ENCODE results near the gene CCDC3.
A peak's percentile ranks its signal among the peaks of the same experiment; 100 is the strongest.

The CCDC3 gene

DNA sequence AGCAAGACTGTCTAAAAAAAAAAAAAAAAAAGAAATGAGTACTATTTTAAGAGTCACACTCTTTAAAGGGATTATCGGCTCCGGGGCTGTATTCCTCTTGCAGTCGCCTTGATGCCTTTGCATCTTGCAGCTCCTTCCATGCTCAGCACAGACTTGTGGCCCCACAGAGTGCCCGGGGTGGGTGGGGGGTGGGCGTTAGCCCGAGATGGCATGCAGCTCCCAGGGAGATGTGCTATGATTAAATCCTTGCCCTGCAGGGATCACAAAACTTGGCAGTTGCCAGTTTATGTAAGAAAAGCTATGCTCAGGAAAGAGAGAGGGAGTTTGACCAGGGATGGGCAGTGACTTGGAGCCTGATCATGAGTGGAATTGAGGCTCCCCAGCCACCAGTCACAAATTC is 81.9 kb downstream of the CCDC3 start:
- DNase-seq = no peak

DNA sequence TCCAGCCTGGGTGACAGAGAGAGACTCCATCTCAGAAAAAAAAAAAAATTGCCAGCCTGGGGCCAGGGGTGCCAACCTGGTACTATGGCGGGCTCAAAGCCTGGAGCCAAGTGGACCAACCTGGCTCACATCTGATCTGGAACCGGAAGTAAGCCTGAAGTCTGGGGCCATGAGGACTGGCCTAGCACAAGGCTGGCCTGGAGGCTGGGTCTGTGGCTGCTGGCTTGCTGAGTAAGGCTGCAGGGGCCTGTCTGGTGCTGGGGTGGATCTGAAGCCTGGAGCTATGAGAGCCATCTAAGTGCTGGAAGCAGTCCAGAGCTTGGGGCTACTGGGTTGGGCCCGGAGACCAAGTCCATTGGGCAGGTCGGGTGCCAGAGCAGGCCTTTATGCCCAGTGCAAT is 84.9 kb downstream of the CCDC3 start:
- DNase-seq = no peak

DNA sequence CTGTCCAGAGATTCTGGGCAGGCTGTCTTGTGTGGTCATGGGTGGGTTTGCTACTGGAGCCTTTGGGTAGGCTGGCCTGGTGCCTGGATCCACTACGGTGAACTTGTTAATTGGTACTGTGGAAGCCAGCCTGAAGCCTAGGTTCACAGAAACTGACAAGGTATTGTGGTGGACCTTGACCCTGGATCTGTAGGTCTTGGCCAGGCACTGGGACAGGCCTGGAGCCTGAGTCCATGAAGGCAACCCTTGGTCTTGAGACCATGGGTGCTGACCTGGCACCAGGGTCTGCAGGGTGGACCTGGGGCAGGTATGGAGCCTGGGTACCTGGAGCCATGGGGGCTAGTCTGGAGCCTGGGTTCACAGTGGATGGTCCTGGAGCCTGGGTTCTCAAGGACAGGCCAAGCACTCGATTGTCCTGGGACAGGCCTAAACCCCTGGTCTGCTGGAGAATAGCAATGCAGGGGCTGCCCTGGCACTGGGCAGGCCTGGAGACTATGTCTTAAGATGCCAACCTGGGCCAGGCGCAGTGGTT is 85.8 kb downstream of the CCDC3 start:
- DNase-seq = no peak

DNA sequence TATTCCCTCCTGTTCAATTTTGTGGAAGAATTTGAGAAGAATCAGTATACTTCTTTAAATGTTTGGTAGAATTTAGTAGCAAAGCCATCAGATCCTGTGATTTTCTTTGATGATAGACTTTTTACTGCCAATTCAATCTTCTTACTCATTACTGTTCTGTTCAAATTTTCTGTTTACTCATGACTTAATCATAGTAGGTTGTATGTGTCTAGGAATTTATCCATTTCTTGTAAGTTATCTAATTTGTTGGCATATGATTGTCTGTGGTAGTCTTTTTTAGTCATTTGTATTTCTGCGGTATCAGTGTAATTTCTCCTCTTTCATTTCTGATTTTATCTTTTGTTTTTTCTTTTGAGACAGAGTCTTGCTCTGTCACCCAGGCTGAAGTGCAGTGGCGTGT is 87.4 kb downstream of the CCDC3 start:
- DNase-seq = no peak

DNA sequence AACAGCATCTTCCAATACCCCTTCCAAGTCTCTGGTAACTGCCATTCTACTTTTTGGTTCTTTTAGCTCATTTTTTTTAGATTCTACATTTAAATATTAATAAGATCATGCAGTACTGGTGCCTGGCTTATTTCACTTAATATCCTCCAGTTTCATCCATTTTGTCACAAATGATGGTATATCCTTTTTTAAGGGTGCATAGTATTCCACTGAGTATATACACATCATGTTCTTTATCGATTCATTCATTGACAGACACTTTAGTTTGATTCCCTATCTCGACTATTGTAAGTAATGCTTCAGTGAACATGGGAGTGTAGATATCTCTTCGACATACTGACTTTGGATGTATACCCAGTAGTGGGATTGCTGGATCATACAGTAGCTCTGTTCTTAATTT is 89.7 kb downstream of the CCDC3 start:
- no peak for DNase-seq

DNA sequence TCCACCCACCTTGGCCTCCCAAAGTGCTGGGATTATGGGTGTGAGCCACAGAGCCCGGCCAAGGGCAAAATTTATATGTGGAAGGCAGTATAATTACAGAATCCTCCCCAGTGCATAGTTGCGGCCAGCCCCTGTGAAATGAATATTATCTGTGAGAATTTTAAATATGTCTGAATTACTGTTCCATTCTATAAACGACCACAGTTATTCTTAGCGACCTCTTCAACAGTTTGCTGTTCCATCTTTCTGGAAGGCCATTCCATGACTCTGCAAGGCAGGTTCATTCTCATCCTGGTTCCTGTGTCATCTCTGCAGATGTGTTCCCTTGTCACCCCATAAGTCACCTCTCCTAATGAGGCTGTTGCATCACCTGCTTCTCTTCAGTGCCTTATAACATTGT is 90.7 kb downstream of the CCDC3 start:
- DNase-seq = no peak

DNA sequence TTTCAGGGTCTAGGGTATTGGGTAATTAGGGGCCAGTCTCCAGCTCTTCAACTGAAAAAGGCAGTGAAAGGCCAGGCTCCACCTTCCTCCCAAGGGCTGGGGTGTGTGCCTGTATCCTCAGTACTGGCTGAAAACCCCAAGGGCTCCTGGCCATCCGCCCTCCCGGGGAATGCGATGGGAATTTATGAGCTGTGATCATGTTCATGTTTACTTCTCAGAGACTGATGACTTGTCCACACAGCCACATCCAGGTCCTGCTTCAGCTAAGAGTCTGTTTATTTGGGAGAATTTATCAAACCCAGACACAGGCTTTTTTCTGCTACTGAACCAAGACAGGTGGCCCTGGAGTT is 91.7 kb downstream of the CCDC3 start:
- DNase-seq = no peak

DNA sequence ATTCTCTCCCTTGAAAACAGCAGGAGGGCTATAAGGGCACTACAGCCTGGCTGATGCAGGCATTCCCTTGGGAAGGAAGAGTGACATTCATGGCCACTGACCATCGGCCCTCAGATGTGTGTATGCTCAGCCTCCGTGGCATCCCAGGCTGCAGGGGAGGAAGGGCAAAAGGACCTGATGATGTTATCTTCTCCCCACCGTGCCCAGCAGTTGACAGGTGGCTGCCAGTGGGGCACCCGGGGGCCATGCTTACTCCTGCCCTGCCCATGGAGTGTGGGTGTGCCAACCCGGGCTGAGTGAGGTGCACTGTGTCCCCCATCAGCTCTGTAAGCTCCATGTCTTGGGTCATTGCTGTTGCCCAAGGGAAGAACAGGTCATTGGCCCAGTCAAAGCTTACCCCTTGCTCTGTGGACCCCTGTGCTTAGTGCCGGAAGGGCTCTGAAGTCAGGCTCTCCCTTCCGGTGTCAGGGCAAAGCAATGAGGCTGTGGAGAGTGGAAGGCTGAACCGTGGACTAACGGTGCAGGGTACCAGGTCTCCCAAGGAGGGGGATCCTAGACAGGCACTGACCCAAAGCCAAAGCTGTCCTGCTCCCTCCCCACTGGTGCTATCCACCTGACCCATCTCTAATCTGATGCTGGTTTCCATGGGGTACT is 92.2 kb downstream of the CCDC3 start:
- DNase-seq = no peak

DNA sequence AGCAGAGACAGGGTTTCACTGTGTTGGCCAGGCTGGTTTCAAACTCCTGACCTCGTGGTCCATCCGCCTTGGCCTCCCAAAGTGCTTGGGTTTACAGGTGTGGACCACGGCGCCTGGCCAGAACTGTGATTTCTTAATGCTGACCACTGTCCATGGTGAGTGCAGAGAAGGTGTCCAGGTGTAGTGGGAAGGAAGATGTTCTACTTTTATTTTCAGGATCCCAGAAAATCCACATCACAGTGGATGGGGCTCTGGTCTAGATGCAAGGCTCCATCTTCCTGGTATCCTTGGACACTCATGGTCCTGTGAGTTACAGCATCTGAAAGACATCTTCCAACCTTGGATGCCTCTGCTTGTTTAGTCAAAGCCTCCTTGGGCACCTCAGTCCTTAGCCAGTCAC is 92.7 kb downstream of the CCDC3 start:
- no peak for DNase-seq

DNA sequence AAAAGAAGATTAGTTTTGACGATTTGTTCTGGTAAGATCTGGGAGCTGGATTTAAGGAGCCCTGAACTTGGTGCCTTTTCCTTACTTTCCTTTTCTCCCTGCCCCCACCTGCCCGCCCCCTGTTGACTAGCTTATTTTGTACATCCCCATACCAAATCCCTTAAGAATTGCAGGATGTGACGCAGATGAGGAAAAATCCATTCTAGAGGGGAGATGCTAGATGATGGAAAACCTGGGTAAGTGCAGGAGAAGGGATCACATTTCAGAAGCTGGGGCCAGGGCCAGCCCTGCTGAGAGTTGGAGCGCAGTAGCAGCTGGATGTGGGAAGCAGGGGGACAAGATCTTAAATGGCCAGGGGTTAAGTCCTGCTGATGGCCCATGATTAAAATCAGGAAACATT is 93.9 kb downstream of the CCDC3 start:
- DNase-seq = no peak

DNA sequence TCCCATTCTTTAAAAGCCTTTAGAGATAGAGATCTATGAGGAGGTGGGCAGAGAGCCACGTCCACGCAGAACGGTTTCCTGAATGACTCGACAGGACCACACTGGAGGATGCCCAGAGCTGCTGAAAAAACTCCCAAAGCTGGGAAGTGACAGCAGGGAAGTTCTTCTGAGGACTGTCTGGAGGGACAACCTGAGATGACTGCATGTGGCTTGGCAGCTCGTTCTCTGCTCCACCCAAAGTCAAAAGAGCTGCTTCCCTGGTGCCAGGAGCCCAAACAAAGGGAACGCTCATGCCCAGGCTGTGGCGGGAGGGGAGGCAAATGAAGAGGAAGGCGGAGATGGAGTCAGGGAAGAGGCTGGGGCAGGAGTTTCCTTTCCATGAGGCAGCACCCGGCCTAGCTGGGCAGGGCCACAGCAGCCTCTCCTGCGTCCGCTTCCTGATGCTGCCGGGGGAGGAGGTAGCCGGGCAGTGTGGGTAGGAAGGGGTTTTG is 95.4 kb downstream of the CCDC3 start:
- no peak for DNase-seq

DNA sequence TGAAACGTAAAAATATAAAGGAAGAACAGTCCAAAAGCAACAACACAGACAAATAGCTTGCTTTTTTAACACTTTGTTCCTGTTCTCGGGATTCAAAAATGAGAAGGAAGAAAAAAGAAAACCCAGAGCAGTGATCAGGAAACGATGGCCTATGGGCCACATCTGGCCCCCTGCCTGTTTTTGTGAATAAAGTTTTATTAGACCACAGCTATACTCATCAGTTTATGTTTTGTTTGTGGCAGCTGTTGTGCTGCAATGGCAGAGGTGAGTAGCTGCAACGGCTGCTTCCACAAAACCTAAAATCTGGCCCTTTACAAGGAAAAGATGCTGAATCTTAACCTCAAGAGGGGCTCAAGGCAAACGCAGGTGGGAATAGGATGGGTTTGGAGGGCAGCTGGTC is 96.4 kb downstream of the CCDC3 start:
- no peak for DNase-seq

DNA sequence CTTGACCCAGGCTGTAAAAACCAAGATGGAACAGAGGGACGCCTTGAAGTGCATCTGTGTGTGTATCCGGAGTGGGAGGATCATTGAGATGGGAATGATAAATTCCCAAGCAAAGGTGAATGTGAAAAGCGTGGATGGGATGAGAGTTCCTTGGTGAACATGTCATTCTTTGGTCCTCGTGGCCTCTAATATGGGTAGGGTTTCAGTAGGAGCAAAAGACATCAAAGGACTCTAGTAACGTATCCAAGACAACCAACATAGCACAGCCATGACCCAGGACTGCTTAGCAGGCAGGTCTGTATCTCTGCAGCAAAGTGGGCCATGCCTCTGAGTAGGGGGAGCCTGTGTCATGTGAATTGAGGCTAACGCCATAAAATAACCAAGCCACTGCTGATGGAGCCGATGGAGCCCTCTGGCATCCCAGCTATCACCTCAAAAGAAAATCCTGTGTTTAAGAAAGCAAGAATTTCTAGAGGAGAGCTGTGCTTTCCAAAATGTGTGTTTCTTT is 98.6 kb downstream of the CCDC3 start:
- no peak for DNase-seq

DNA sequence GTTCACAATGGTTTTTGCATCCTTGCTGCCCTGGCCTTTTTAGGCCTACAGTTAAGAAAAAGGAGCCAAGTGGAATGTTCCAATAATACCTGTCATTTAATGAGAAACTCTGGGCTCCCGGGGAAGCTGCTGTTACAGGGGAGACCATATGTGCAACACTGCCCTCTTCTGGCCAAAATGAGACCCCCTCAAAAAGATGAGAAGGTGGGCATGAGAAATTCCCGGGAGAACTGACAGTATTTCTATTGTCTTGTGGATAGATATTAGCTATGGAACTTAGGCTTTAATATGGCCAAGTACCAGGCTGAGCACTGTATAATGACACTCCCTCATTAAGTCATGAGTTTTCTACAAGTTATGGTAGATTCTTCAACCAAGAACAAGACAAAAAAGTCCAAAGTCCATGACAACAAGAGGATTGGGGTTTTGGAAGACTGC is 99.4 kb downstream of the CCDC3 start:
- DNase-seq = peak; percentile 32

DNA sequence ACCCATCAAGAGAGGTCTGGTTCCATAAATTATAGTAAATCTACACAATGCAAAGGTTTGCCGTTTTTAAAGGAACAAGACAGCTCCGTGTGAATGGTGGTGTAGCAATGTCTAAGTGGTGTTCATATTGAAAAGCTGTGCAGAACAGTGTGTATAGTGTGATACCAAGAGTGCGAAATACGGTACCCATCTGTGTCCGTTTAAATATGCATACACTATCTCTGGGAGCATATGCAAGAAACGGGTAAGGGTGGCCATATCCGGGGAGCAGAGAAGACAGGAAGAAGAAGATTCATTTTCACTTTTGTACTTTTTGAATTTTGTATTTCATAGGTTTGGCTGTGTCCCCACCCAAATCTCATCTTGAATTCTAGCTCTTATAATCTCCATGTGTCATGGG is 102.0 kb downstream of the CCDC3 start:
- DNase-seq = no peak

DNA sequence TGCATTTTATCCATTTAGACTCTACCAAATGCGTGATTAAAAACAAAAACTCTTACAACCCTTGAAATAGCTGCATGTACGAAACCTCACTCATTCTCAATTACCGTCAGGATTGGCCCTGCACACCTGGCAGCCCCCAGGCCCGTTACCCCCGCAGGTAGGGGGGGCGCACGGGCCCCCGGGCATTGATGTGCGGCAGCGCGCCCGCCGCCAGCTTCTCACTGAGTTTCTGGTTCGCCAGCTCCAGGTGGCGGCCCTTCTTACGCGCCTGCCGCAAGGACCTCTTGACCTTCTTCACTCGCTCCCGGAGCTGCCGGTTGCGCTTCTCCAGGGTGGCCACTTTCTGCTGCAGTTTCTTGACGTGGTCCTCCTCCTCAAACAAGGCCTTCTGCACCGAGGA is 103.2 kb downstream of the CCDC3 start:
- DNase-seq = no peak

DNA sequence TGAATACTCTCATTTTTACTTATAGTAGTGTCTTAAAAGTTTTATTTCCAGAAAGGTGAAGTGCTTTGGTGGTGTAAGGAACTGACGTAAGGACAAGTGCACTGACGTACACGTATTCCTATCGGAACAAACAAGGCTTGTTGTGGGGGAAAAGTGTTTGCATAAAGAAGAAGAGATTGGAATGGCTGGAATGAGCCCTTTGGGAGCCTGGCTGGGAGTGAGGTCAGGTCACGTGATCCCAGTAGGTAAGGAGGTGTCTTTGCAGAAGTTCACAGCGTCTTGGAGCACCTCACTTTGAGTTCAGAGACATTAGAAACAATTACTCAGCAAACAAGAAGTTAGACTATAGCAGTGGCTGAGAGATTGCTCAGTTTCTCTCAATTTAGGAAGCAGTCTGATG is 104.2 kb downstream of the CCDC3 start:
- no peak for DNase-seq

DNA sequence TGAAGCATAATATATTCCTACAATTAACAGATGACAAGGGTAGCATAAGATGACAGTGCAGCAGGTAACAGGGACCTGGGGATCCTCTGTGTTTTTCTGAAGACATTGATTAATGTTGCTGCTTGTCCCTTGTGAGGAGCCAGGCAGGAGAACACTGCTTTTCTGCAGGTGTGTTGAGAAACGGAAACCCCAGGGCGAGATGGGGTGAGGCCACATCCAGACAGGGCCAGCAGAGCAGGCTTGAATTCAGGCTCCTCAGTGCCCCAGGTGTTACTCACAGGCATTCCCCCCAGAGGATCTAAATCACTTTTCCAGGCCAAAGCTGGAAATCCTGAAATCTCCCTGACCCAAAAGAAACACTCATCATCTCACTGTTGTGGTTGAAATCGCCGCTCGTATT is 105.3 kb downstream of the CCDC3 start:
- DNase-seq = no peak

DNA sequence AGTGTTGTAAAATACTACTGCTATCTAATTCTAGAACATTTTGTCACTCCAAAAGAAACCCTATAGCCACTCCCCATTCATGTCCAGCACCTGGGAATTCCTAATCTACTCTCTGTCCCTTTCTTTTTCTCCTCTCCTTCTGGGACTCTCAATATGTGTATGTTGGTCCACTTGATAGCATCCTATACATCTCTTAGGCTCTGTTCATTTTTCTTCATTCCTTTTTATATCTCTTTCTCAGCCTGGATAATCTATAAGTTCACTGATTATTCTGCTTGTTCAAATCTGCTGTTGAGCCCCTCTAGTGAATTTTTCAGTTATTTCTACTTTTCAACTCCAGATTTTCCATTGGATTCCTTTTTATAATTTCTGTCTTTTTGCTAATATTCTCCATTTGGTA is 108.6 kb downstream of the CCDC3 start:
- DNase-seq = no peak

DNA sequence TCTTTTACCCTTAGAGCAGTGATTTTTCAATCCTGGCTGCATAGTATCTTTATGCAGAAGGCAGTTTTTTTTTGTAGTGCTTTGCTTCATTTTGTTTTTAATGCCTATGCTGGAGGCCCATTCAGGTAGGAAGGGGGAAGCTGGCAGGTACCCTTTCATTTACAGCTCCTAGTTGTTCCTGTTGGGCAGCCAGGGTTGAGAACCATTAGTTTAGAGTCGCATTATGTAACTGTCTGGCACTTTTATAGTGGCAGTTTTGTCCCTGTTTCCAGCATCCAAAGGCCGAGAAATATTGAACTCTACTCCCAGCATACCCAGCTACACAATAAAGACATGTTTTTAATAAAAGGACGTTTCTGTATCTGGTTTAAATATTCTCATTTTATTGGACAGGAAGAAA is 110.6 kb downstream of the CCDC3 start:
- DNase-seq = no peak

DNA sequence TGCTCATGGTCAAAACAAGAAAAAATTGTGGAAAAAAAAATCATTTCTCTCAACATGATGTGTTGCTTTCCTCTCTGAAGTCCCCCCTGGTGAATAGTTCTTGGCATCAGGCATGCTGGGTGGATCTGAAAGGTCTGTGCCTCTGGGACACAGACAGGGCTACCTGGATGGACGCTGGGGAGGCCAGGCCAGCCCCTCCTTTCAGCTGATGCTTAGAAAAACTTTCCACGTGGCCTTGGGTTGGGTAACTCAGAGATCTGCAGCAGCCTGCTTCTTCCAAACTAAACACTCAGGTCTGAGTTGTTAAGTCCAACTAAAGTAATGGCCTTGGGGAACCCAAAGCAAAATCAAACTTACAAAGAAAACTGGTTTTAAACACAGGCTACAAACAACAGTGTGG is 113.0 kb downstream of the CCDC3 start:
- no peak for DNase-seq

DNA sequence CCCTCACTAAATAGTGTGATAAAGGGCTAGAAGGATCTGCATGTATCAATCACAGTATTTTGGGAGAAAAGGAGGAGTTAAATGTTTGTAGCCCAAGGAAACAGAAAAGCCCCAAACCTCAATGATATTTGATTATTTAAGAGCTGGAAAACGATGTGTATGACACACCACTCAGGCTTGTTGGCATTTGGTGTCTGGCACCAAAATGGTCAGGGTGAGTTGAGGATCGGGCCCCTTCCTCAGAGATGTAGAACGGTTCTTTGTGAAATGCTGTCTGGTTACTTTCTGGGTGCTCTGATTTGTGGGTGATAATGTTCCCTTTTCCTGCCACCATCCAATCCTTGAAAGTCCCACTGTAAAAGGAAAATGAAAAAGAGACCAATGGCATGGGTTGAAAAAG is 113.7 kb downstream of the CCDC3 start:
- no peak for DNase-seq

DNA sequence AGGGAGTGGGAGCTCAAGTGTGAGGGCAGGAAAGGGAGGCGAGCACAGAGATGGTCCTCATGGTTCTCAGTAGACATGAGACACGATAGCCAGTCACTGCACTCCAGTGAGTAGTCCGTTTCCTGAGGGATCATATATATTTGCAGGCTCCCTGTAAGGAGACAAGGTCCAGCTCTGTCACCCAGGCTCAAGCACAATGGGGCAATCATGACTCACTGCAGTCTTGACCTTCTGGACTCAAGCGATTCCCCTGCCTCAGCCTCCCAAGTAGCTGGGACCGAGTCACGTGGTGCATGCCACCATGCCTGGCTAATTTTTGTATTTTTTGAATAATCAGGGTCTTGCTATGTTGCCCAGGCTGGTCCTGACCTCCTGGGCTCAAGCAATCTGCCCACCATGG is 116.7 kb downstream of the CCDC3 start:
- DNase-seq = no peak

DNA sequence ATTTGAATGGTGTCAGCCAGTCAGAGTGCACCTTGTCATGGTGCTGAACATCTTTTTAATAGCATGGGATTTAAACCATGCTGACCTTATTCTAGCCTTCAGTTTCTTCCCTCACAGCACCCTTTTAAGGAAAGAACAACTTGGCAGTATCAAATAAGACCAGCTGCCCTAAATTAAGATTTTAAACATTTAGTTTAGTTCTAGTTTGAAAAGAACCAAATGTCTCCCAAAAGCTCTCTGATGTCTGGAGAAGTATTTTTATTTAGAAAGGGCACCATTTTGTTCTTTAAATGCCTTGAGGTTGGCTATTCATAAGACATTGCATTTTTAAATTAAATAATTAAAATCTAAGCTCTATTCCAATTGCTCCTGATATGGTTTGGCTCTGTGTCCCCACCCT is 121.1 kb downstream of the CCDC3 start:
- DNase-seq = no peak

DNA sequence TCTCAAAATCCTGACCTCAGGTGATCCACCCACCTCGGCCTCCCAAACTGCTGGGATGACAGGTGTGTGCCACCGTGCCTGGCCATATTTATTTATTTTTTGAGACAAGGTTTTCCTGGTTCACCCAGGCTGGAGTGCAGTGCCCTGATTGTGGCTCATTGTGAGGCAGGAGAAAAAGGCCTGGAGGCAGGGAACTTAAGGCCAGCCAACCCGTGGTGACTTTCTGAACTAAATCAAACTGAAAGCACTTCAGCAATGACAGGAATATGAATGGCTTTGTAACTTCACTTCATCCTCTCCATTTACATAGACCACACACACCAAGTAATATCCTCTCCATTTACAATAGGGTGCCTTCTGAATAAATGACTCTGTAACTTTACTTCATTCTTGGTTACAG is 124.4 kb downstream of the CCDC3 start:
- no peak for DNase-seq
